ENCODE results near the gene FAM240B. TPM values are rescaled to one million over a fixed set of nuclear protein-coding genes. Genes with fewer than 3 reads are reported as not detected.

Gene FAM240B
- total and polyA plus RNA-seq, 2 of the 8 experiments (the other 6 are each of a cell fraction or from before 2014, with no cell fraction given), result not detected

GRCh38 chr9:38652486-38652885, 67.4 kb downstream of the FAM240B start (continued):
- TF ChIP-seq CHD7 (IDR thresholded peaks at IDR 0.05; ENCODE audit: insufficient replicate concordance, low read length) (no peak), POLR2AphosphoS5 (IDR thresholded peaks at IDR 0.05; ENCODE audit: low read depth, low read length) (no peak), FOSL1 (IDR thresholded peaks at IDR 0.05; ENCODE audit: insufficient read depth, low read depth, low read length) (no peak)

Measured in H1 (cell line).